Calu3 (cell line): ENCODE measurements around the gene KLHDC8A. TPM values are rescaled to one million over a fixed set of nuclear protein-coding genes. Genes with fewer than 3 reads are reported as not detected.

Source experiments
- BruUV-seq: library from RNA; stranded (reverse); fragments of 400-500 nt; replicated peaks from 2 replicates; lab custom pipeline; 2021; lab: Mats Ljungman, UMichigan
- CTCF ChIA-PET: fragments of 300-600 bp; sonication (Branson Sonifier 250); formaldehyde crosslinking; loops from one replicate; lab custom pipeline; 2022; ENCODE audit warnings: antibody characterized with exemption; lab: Charles Lee
- DNase-seq: peaks from one replicate; pipeline ENCODE4 v3.0.0; 2022
- H3K27ac Mint-ChIP-seq: one replicate; pipeline ENCODE4 v1.8.0; 2022; ENCODE audit warnings: mixed read lengths; ENCODE audit not compliant: unreplicated experiment
- H3K27me3 Mint-ChIP-seq: one replicate; pipeline ENCODE4 v1.8.0; 2022; ENCODE audit warnings: mixed read lengths; ENCODE audit not compliant: unreplicated experiment
- H3K36me3 Mint-ChIP-seq: one replicate; pipeline ENCODE4 v1.8.0; 2022; ENCODE audit warnings: mild to moderate bottlenecking, moderate library complexity, mixed read lengths; ENCODE audit not compliant: insufficient read depth, unreplicated experiment
- H3K4me1 Mint-ChIP-seq: one replicate; pipeline ENCODE4 v1.8.0; 2022; ENCODE audit warnings: mild to moderate bottlenecking, low read depth, mixed read lengths; ENCODE audit not compliant: unreplicated experiment
- H3K4me3 Mint-ChIP-seq: one replicate; pipeline ENCODE4 v1.8.0; 2022; ENCODE audit warnings: mild to moderate bottlenecking, low read depth, moderate library complexity, mixed read lengths; ENCODE audit not compliant: unreplicated experiment
- H3K9me3 Mint-ChIP-seq: one replicate; pipeline ENCODE4 v1.8.0; 2022; ENCODE audit warnings: low read depth, mixed read lengths; ENCODE audit not compliant: unreplicated experiment
- intact Hi-C: fragments of 100-400 bp; cut with micrococcal nuclease; formaldehyde crosslinking; loops from one replicate; pipeline ENCODE4 v1.10.0; 2022; ENCODE audit not compliant: unreplicated experiment
- total RNA-seq: library from RNA; stranded (reverse); gene quantifications from 2 replicates; pipeline ENCODE4 v1.2.3, GENCODE V29; 2022
- TF ChIP-seq, protein P1 (sequence below): fragments of 200-600 bp; IDR thresholded peaks from one replicate; pipeline ENCODE4 v1.8.0; 2022; ENCODE audit warnings: antibody characterized with exemption; ENCODE audit not compliant: unreplicated experiment

Gene KLHDC8A
- total RNA-seq, 1 experiment from 2014 or later: not detected

DNA sequence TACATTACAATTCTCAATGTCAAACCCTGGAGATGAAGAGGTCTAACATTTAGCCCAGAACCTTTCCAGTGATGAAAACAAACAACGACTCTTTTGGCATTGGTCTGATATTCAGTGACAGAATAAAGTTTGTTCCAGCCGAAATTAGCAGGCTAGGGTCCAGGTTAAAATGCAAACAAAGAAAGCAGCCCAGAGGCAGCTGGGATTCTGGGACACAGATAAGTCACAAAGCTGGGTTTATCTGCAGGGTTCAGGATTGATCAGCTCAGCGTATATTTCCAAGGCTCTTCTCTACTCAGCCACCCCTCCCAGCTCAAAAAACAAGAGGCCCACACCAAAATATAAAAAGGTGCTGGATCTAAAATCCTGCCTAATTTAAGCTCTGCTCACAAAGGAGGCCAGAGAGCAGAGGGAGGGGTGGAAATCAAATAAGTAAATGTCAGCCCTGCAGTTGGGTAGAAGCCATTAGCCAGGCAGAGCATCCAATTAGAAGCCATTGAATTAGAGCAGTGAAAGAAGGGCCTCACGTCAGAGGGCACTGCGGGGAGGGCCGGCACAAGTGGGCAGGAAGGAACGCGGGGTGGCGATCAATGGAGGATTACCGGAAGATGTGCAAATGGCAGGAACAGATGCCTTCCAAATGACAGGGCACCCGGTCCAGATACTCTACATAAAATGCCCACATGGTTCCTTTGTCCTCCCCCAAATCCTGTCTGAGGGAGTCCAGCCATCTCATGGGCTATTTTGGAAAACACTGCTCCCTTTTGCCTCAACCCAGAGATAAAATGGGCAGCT, 3.2 kb upstream of the KLHDC8A start:
- Mint-ChIP-seq H3K4me1 (peaks cover 6% of the 10 kb centered on the region), H3K36me3 (peaks cover 5% of the 10 kb centered on the region), H3K9me3 (no peaks in the 10 kb centered on the region), H3K27ac (no peak overlapping the region), H3K27me3 (peaks cover 64% of the 10 kb centered on the region), H3K4me3 (no peak overlapping the region)
- CTCF ChIA-PET: interaction anchor here (1.2 kb wide), 1 partner anchor 79 kb away, joined by 3 read pairs; no protein-coding TSS in a partner anchor
- DNase-seq: no peak
- no TSS peak for BruUV-seq
- TF ChIP-seq, protein P1, sequence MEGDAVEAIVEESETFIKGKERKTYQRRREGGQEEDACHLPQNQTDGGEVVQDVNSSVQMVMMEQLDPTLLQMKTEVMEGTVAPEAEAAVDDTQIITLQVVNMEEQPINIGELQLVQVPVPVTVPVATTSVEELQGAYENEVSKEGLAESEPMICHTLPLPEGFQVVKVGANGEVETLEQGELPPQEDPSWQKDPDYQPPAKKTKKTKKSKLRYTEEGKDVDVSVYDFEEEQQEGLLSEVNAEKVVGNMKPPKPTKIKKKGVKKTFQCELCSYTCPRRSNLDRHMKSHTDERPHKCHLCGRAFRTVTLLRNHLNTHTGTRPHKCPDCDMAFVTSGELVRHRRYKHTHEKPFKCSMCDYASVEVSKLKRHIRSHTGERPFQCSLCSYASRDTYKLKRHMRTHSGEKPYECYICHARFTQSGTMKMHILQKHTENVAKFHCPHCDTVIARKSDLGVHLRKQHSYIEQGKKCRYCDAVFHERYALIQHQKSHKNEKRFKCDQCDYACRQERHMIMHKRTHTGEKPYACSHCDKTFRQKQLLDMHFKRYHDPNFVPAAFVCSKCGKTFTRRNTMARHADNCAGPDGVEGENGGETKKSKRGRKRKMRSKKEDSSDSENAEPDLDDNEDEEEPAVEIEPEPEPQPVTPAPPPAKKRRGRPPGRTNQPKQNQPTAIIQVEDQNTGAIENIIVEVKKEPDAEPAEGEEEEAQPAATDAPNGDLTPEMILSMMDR: no peak
- intact Hi-C loops: no loop called here

- TF ChIP-seq, protein P1: no peak
- no peak overlapping the region for H3K4me3 Mint-ChIP-seq
- intact Hi-C loops: no loop called here
- no TSS peak for BruUV-seq
- no peak for DNase-seq
- peaks cover 5% of the 10 kb centered on the region for H3K36me3 Mint-ChIP-seq
- CTCF ChIA-PET: no interaction called here
- no peak overlapping the region for H3K27ac Mint-ChIP-seq
- H3K27me3 Mint-ChIP-seq: peaks cover 64% of the 10 kb centered on the region
- peaks cover 17% of the 10 kb centered on the region for H3K4me1 Mint-ChIP-seq
- no peaks in the 10 kb centered on the region for H3K9me3 Mint-ChIP-seq
Measured at GRCh38 chr1:205358579-205358978, 1.9 kb upstream of the KLHDC8A start.

DNA sequence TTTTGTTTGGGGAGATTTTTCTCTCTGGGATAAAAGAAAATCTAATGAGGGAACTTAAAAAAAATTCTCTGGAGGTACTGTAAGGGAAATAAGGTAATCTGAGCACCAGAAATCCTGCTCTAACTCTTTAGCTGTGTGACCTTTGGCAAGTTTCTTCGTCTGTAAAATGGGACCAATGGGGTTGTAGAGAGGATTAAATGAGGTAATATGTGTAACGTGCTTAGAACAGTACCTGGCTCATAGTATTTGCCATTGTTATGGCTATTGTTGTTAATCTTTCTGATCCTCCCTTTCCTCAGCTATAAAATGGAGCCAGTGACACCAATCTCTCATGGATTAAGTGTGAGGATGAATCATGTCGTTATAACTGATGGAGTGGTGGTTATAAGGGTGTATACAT, 845 bp upstream of the KLHDC8A start:
- intact Hi-C loops: no loop called here
- no TSS peak for BruUV-seq
- DNase-seq: no peak
- Mint-ChIP-seq H3K36me3 (peaks cover 5% of the 10 kb centered on the region), H3K27me3 (peaks cover 58% of the 10 kb centered on the region), H3K9me3 (no peaks in the 10 kb centered on the region), H3K4me1 (peaks cover 18% of the 10 kb centered on the region), H3K27ac (no peak overlapping the region), H3K4me3 (no peak overlapping the region)
- CTCF ChIA-PET: no interaction called here
- TF ChIP-seq, protein P1: no peak

- Mint-ChIP-seq H3K36me3 (peaks cover 5% of the 10 kb centered on the region), H3K4me1 (peaks cover 25% of the 10 kb centered on the region), H3K9me3 (no peaks in the 10 kb centered on the region), H3K4me3 (no peak overlapping the region), H3K27ac (no peak overlapping the region), H3K27me3 (peaks cover 33% of the 10 kb centered on the region)
- DNase-seq: peak; percentile 63
- intact Hi-C loops: no loop called here
- CTCF ChIA-PET: interaction anchor here (1.1 to 2.6 kb wide), 12 partner anchors 11 to 167 kb away, joined by 3 to 43 read pairs (median 6); no protein-coding TSS in a partner anchor
- BruUV-seq: no TSS peak
- TF ChIP-seq, protein P1: no peak
Measured at GRCh38 chr1:205355075-205355453, 1.7 kb downstream of the KLHDC8A start.
